Colonic mucosa (tissue), 4 donors: ENCODE measurements around the gene RNF17. TPM values are rescaled to one million over a fixed set of nuclear protein-coding genes. Genes with fewer than 3 reads are reported as not detected.
A peak's percentile ranks its signal among the peaks of the same experiment; 100 is the strongest.

Experiments
- DNase-seq: peaks from one replicate; pipeline ENCODE4 v3.0.0-alpha.2; 2020
- H3K27ac ChIP-seq: fragments of 200-600 bp; one replicate; pipeline ENCODE4 v1.8.0; 2021
- H3K27me3 ChIP-seq: fragments of 200-600 bp; one replicate; pipeline ENCODE4 v1.8.0; 2021
- H3K36me3 ChIP-seq: fragments of 200-600 bp; one replicate; pipeline ENCODE4 v1.8.0; 2021
- H3K4me1 ChIP-seq: fragments of 200-600 bp; one replicate; pipeline ENCODE4 v1.8.0; 2021; ENCODE audit warnings: mild to moderate bottlenecking
- H3K4me3 ChIP-seq: fragments of 200-600 bp; one replicate; pipeline ENCODE4 v1.8.0; 2021
- H3K9ac ChIP-seq, 2 donors: one replicate each; pipeline ENCODE4 v1.7.0; 2013; ENCODE audit warnings: control low read depth in 2 of 2, low read depth in 2 of 2, low read length in 2 of 2
- H3K9me3 ChIP-seq: fragments of 200-600 bp; one replicate; pipeline ENCODE4 v1.8.0; 2021
- CTCF ChIP-seq: fragments of 200-600 bp; IDR thresholded peaks from one replicate; pipeline ENCODE4 v1.8.0; 2022; ENCODE audit warnings: antibody characterized with exemption, mild to moderate bottlenecking
- intact Hi-C: fragments of 100-400 bp; cut with DNase I; formaldehyde crosslinking; loops from one replicate; pipeline ENCODE4 v1.14.1; 2022
- total RNA-seq, 2 donors: library from RNA; stranded (reverse); fragmentation: NEBNext Ultra II Directional in 1 of 2; extraction: Animal tissue kit (Norgen Biotek cat#: 25700) in 1 of 2; gene quantifications; one replicate each; pipeline ENCODE4 v1.2.1, GENCODE V29; 2021
- donor health status: healthy.
- donor health status: DM: no; HTN: no; CAD: no.
- donor health status: DM: no; HTN: no; CAD: no.

RNF17 gene
- total RNA-seq, 2 donors from 2014 or later = not detected

DNA sequence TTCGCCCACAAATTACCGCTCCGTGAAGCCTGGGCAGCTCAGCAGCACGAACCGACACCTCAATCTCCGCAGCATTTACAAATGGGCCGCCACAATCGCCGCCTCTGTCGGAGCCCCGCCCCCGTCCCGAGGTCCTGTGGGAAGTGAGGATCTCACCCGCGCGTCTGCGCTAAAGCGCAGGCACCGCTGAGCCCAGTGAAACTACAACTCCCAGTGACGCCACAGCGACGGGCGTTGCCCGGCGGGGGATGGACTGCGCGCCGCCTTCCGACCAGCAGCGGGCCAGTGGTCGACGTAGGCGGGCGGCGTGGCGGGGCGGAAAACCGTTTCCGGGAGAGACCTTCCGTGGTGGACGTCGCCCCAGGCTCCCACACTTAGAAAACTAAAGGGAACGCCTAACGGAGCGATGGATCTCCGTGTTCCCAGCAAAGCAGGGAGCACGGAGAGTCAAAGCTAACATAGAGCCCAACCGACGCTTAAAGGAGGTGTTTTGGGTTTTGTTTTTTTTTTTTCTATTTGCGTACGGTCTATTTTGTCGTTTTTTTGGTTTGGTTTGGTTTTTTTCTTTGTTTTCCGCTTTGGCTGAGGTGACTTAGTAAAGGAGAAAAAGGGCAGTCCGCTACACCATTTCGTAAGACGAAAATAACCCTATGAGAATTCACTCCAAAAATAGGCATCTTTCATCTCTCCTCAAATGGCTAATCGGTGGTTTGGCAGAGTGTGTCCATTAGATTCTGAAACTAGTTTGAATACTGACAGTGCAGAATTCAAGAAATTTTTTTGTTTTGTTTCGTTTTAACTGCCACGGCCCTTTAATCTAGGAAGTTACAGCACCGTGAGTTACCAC lies 159.0 kb downstream of the RNF17 start:
- TF ChIP-seq CTCF = no peak
- Histone ChIP-seq H3K9ac (peak overlapping the region; percentile 69 to 71), H3K27me3 (no peaks in the 10 kb centered on the region), H3K27ac (peak overlapping the region; percentile 94), H3K4me3 (peak overlapping the region; percentile 92), H3K36me3 (no peaks in the 10 kb centered on the region), H3K9me3 (no peaks in the 10 kb centered on the region), H3K4me1 (no peaks in the 10 kb centered on the region)
- peak; percentile 98 for DNase-seq
- intact Hi-C loops = no loop called here

GRCh38 chr13:24925318-24926231 lies 161.6 kb downstream of the RNF17 start:
- Histone ChIP-seq H3K9ac (no peak overlapping the region), H3K27ac (no peak overlapping the region), H3K4me3 (no peak overlapping the region)

DNA sequence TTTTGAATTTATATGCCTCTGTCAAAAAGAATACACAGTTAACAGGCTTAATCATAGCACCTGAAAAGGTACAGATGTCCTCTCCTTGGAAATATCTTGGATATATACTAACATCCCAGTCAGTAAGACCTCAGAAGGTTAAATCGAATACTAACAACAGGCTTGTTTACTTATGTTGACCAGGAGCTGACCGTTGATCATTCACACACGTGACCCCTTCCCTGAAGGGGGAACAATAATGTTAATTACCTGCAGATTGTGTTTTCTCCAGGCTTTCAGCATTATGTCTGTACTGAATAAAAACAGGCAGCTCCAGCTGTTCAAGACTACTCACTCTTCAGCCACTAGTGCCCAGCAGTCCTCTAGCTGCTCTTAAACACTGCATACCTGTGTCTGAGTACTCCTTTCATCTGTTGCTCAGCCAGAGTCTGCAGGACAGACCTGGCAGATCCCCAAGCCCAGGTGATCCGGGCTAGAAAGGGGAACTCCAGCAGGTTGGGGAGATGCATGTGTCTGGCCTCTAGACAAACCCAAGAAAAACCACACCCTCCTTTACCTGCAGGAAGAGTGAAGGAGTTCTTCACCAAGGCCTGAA lies 163.9 kb downstream of the RNF17 start:
- no peak for TF ChIP-seq CTCF
- H3K9me3 ChIP-seq = no peaks in the 10 kb centered on the region
- H3K4me3 ChIP-seq = no peak overlapping the region
- H3K27ac ChIP-seq = no peak overlapping the region
- no peak overlapping the region for H3K9ac ChIP-seq
- intact Hi-C loops = no loop called here
- H3K4me1 ChIP-seq = no peaks in the 10 kb centered on the region
- no peak for DNase-seq
- peaks cover 13% of the 10 kb centered on the region for H3K27me3 ChIP-seq
- H3K36me3 ChIP-seq = no peaks in the 10 kb centered on the region

More at GRCh38 chr13:24925318-24926231, 161.6 kb downstream of the RNF17 start:
- DNase-seq = no peak
- Histone ChIP-seq H3K27me3 (no peaks in the 10 kb centered on the region), H3K9me3 (no peaks in the 10 kb centered on the region), H3K4me1 (no peaks in the 10 kb centered on the region), H3K36me3 (no peaks in the 10 kb centered on the region)
- TF ChIP-seq CTCF = no peak
- intact Hi-C loops = no loop called here

- H3K4me1 ChIP-seq = no peaks in the 10 kb centered on the region
- no peaks in the 10 kb centered on the region for H3K9me3 ChIP-seq
- H3K4me3 ChIP-seq = no peak overlapping the region
- H3K36me3 ChIP-seq = no peaks in the 10 kb centered on the region
- intact Hi-C loops = no loop called here
- H3K27ac ChIP-seq = no peak overlapping the region
- no peak overlapping the region for H3K9ac ChIP-seq
- no peak for TF ChIP-seq CTCF
- peaks cover 13% of the 10 kb centered on the region for H3K27me3 ChIP-seq
- no peak for DNase-seq
Measured at GRCh38 chr13:24929196-24929595, 165.2 kb downstream of the RNF17 start.

Other genes starting within 250 kb of the RNF17 start
- 1 to 10 TPM in 1 of 2 donors, under 1 TPM in 1; 0.64 to 1.4 TPM for gene ATP12A, start 83.8 kb upstream of the RNF17 start, total RNA-seq